Peyer's patch (tissue), 4 donors: Measurements from ENCODE around the gene CPHXL2. TPM values are rescaled to one million over a fixed set of nuclear protein-coding genes. Genes with fewer than 3 reads are reported as not detected.

Experiments
- DNase-seq, 3 donors: peaks; one replicate each; pipeline ENCODE4 v3.0.0-alpha.2; 2017 to 2019
- H3K27ac ChIP-seq, 4 donors: fragments of 200-600 bp; sonication (generic); one replicate each; pipeline ENCODE4 v1.5.1; 2016 to 2019
- H3K27me3 ChIP-seq, 2 donors: fragments of 200-600 bp; sonication (generic); one replicate each; pipeline ENCODE4 v1.5.1; 2019
- H3K36me3 ChIP-seq, 3 donors: fragments of 200-600 bp; sonication (generic); one replicate each; pipeline ENCODE4 v1.5.1; 2016 to 2019
- H3K4me1 ChIP-seq, 4 donors: fragments of 200-600 bp; sonication (generic); one replicate each; pipeline ENCODE4 v1.5.1; 2016 to 2019
- H3K4me3 ChIP-seq, 4 donors: fragments of 200-600 bp; sonication (generic); 1 replicate in 3 of 4; 2 replicates in 1 of 4; pipeline ENCODE4 v1.5.1; 2016 to 2019; ENCODE audit warnings: mild to moderate bottlenecking in 1 of 4
- H3K9me3 ChIP-seq, 4 donors: fragments of 200-600 bp; sonication (generic); one replicate each; pipeline ENCODE4 v1.5.1; 2016 to 2019; ENCODE audit warnings: mild to moderate bottlenecking in 1 of 4
- POLR2A ChIP-seq, 2 donors: fragments of 450-650 bp; IDR thresholded peaks; one replicate each; pipeline ENCODE4 v1.5.1; 2017; ENCODE audit warnings: antibody characterized with exemption in 2 of 2, mild to moderate bottlenecking in 2 of 2, moderate library complexity in 2 of 2
- total RNA-seq, 4 donors: library from RNA; depleted of rRNA; stranded (reverse); fragments of >200 nt; gene quantifications; one replicate each; pipeline ENCODE4 v1.1.0, GENCODE V29; 2016
- TF ChIP-seq, protein P1 (sequence below), 6 experiments: fragments of 450-650 bp in 4 of 6; fragments of 200-600 bp in 2 of 6; sonication (generic) in 1 of 6; IDR thresholded peaks; one replicate each; pipeline ENCODE4 v1.5.1; 2017 to 2019; ENCODE audit warnings: antibody characterized with exemption in 6 of 6, mild to moderate bottlenecking in 3 of 6, moderate library complexity in 1 of 6

The CPHXL2 gene
- total RNA-seq, 4 donors from 2014 or later = not detected

DNA sequence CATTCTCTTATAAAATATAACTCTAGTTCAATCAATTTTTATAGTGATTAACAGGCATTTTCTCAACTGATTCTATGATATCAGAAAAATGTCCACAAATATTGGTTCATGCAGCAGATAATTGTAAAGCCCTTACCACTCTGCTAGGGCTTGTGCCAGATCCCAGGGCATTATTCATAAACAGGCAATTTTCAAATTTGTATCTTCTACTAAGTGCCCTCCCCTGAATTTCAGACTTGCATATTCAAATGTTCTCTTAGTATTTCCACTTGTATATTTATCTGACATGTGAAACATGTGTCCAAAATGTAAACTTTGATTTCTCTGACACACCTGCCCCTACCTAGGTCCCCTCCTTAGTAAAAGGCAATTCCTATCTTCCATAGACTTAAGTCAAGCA, 9.3 kb downstream of the CPHXL2 start:
- Histone ChIP-seq H3K27me3 (no peaks in the 10 kb centered on the region), H3K4me3 (no peak overlapping the region), H3K9me3 (no peaks in the 10 kb centered on the region), H3K4me1 (no peaks in the 10 kb centered on the region), H3K36me3 (no peaks in the 10 kb centered on the region), H3K27ac (no peak overlapping the region)
- TF ChIP-seq, protein P1, sequence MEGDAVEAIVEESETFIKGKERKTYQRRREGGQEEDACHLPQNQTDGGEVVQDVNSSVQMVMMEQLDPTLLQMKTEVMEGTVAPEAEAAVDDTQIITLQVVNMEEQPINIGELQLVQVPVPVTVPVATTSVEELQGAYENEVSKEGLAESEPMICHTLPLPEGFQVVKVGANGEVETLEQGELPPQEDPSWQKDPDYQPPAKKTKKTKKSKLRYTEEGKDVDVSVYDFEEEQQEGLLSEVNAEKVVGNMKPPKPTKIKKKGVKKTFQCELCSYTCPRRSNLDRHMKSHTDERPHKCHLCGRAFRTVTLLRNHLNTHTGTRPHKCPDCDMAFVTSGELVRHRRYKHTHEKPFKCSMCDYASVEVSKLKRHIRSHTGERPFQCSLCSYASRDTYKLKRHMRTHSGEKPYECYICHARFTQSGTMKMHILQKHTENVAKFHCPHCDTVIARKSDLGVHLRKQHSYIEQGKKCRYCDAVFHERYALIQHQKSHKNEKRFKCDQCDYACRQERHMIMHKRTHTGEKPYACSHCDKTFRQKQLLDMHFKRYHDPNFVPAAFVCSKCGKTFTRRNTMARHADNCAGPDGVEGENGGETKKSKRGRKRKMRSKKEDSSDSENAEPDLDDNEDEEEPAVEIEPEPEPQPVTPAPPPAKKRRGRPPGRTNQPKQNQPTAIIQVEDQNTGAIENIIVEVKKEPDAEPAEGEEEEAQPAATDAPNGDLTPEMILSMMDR (IDR thresholded peaks at IDR 0.05) = no peak
- TF ChIP-seq POLR2A (IDR thresholded peaks at IDR 0.05) = no peak
- DNase-seq = no peak

DNA sequence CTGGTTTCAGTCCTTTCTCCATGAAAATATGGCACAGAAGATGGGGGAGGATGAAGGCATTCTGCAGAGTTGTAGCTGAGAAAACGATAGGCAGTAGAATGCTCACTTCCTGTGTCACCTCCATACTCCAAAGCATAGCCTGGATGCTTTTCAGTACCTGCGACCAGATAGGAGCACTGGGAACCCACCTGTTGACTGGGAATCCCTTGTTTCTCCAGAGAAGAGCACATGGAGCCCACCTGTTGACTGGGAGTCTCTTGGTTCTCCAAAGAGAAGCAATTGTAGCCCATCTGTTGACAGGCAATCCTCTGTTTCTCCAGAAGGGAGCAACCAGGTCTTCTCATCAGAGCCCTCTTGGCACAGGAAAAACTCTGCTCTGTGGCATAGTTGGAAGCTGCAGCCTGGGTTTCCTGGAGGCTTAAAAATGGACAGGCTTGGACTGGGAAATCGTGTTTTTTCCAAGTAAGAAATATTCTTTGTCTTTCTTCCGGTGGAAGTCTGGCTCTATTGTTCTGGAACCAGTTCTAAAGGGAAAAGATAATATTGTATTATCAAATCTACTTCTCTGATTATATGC, 16.0 kb downstream of the CPHXL2 start:
- H3K36me3 ChIP-seq = peaks cover 0 to 38% (median 0%) of the 10 kb centered on the region in 3 donors
- no peaks in the 10 kb centered on the region for H3K4me1 ChIP-seq
- DNase-seq = no peak

DNA sequence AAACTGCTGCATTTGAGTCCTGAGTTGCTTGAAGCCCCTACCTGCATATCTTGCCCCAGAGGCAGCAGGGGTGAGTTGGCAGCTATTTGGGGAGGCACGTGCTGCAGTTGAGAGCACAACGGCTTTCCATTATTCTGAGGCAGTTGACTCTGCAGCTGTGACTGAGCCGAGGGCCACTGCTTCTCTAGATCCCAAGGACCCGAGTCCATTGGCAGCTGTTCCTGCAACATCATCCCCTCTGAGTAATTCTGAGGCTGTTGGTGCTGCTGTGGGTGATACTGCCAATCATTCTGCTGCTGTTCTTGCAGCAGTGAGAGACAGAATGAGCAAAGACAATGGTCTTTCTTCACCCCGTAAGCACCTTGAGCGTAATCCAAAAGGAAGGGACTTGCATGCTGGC, 16.5 kb downstream of the CPHXL2 start:
- Histone ChIP-seq H3K4me3 (no peak overlapping the region), H3K27ac (no peak overlapping the region), H3K36me3 (peaks cover 0 to 43% (median 0%) of the 10 kb centered on the region in 3 donors), H3K4me1 (no peaks in the 10 kb centered on the region), H3K9me3 (no peaks in the 10 kb centered on the region), H3K27me3 (no peaks in the 10 kb centered on the region)
- TF ChIP-seq POLR2A (IDR thresholded peaks at IDR 0.05) = no peak
- TF ChIP-seq, protein P1 (IDR thresholded peaks at IDR 0.05) = no peak
- DNase-seq = no peak

More for the DNA sequence above, 16.0 kb downstream of the CPHXL2 start:
- H3K4me3 ChIP-seq = no peak overlapping the region
- no peaks in the 10 kb centered on the region for H3K27me3 ChIP-seq
- H3K9me3 ChIP-seq = no peaks in the 10 kb centered on the region
- TF ChIP-seq, protein P1 (IDR thresholded peaks at IDR 0.05) = no peak
- no peak for TF ChIP-seq POLR2A (IDR thresholded peaks at IDR 0.05)
- H3K27ac ChIP-seq = no peak overlapping the region

DNA sequence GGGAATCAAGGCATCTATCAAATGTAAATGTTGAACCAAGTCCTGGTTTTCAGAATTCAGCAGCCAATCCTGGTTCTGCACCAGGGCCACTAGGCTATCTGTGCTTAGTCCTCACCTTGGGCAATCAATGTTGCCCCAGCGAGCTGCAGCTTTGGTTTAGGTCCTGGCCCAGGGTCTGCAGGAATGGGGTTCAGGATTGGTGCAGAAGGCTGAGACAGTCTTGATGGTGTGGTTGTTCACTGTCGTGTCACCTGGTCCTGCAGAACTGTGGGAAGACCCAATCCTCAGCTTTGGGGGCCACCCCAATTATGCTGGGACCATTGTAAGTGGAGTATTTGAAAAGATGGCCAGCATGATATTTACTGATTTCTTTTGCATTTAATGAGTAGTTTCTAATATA, 18.6 kb downstream of the CPHXL2 start:
- no peak for TF ChIP-seq POLR2A (IDR thresholded peaks at IDR 0.05)
- TF ChIP-seq, protein P1 (IDR thresholded peaks at IDR 0.05) = no peak

GRCh38 chr16:75653922-75654321, 22.9 kb downstream of the CPHXL2 start:
- Histone ChIP-seq H3K9me3 (no peaks in the 10 kb centered on the region), H3K27me3 (no peaks in the 10 kb centered on the region), H3K27ac (no peak overlapping the region), H3K36me3 (peaks cover 0 to 46% (median 0%) of the 10 kb centered on the region in 3 donors), H3K4me1 (peaks cover 0 to 27% (median 8%) of the 10 kb centered on the region in 4 donors), H3K4me3 (no peak overlapping the region)
- no peak for TF ChIP-seq POLR2A (IDR thresholded peaks at IDR 0.05)
- TF ChIP-seq, protein P1 (IDR thresholded peaks at IDR 0.05) = no peak
- DNase-seq = no peak

More for the DNA sequence above, 18.6 kb downstream of the CPHXL2 start:
- Histone ChIP-seq H3K4me3 (no peak overlapping the region), H3K4me1 (no peaks in the 10 kb centered on the region), H3K27ac (no peak overlapping the region), H3K9me3 (no peaks in the 10 kb centered on the region), H3K36me3 (peaks cover 0 to 55% (median 0%) of the 10 kb centered on the region in 3 donors), H3K27me3 (no peaks in the 10 kb centered on the region)
- DNase-seq = no peak
